Erythroblast (primary cell): ENCODE data around the gene USH1C.

Experiments
- GATA1 ChIP-seq: IDR thresholded peaks from 2 replicates; pipeline ENCODE4 v1.6.1; 2011; ENCODE audit warnings: low read depth, mild to moderate bottlenecking, control low read depth, low read length, moderate library complexity
- POLR2A ChIP-seq: IDR thresholded peaks from 2 replicates; pipeline ENCODE4 v1.6.1; 2011; ENCODE audit warnings: mild to moderate bottlenecking, low read length

GRCh38 chr11:17514476-17514875 lies 29.7 kb downstream of the USH1C start:
- TF ChIP-seq POLR2A (no peak), GATA1 (no peak)
